HG03103 (cell line): ENCODE measurements around the gene CDK15.

ENCODE experiments used
- ATAC-seq: cut with Tn5 transposase; IDR thresholded peaks from one replicate; pipeline ENCODE4 v1.9.1; 2021; ENCODE audit warnings: low read depth; ENCODE audit not compliant: unreplicated experiment

The CDK15 gene

GRCh38 chr2:201931475-201931874 is 125.1 kb downstream of the CDK15 start:
- no peak for ATAC-seq

GRCh38 chr2:201931951-201932350 is 125.6 kb downstream of the CDK15 start:
- ATAC-seq = no peak

GRCh38 chr2:201932511-201932910 is 126.2 kb downstream of the CDK15 start:
- ATAC-seq = no peak

- ATAC-seq = no peak
These were observed 127.5 kb downstream of the CDK15 start for GRCh38 chr2:201933792-201934237.

- no peak for ATAC-seq
These were observed 130.5 kb downstream of the CDK15 start for GRCh38 chr2:201936817-201937216.

- no peak for ATAC-seq
These were observed 131.0 kb downstream of the CDK15 start for GRCh38 chr2:201937343-201937742.

GRCh38 chr2:201938156-201938775 is 131.9 kb downstream of the CDK15 start:
- no peak for ATAC-seq

- ATAC-seq = no peak
These were observed 132.4 kb downstream of the CDK15 start for GRCh38 chr2:201938781-201939180.

- no peak for ATAC-seq
These were observed 133.2 kb downstream of the CDK15 start for GRCh38 chr2:201939453-201939941.

- ATAC-seq = no peak
These were observed 136.2 kb downstream of the CDK15 start for GRCh38 chr2:201942531-201942930.
